ENCODE results near the gene ALX1. TPM values are rescaled to one million over a fixed set of nuclear protein-coding genes. Genes with fewer than 3 reads are reported as not detected.

The ALX1 gene
- total RNA-seq, 1 experiment from 2014 or later = 0.74 TPM

Other genes starting within 250 kb of the ALX1 start
- 0.23 to 0.53 TPM in 2 of 3 replicates, not detected in the other for gene TSPAN19, start 243.9 kb upstream of the ALX1 start, total RNA-seq (2021)
- gene LRRIQ1, start 243.9 kb upstream of the ALX1 start, total RNA-seq (2021) = 0.46 to 1.3 TPM (median 0.82 TPM) in 3 replicates

Measured in WTC11 (cell line).